Osteoblast (primary cell): ENCODE measurements around the gene CD79B. TPM values are rescaled to one million over a fixed set of nuclear protein-coding genes. Genes with fewer than 3 reads are reported as not detected.
"Not testable (repeated sequence)": the region's sequence is repeated elsewhere in the genome, so short reads cannot be mapped to it uniquely, and the experiment has no call there.

Experiments
- DNase-seq: peaks from one replicate; pipeline ENCODE4 v3.0.0; 2011; ENCODE audit warnings: low spot score, mixed read lengths; ENCODE audit not compliant: insufficient read length; ENCODE audit errors: missing footprints
- H2AFZ ChIP-seq: 2 replicates; pipeline ENCODE4 v1.6.0; 2011; ENCODE audit warnings: mild to moderate bottlenecking, low read length
- H3K27ac ChIP-seq: 2 replicates; pipeline ENCODE4 v1.5.1; 2011; ENCODE audit warnings: mild to moderate bottlenecking, low read depth, low read length, moderate library complexity
- H3K27me3 ChIP-seq: 2 replicates; pipeline ENCODE4 v1.6.0; 2012; ENCODE audit warnings: mild to moderate bottlenecking, control low read depth, inconsistent platforms, low read length, moderate library complexity; ENCODE audit not compliant: insufficient read depth
- H3K36me3 ChIP-seq: 2 replicates; pipeline ENCODE4 v1.5.1; 2011; ENCODE audit warnings: mild to moderate bottlenecking, low read length, control low read depth, moderate library complexity; ENCODE audit not compliant: insufficient read depth
- H3K4me1 ChIP-seq: 2 replicates; pipeline ENCODE4 v1.5.1; 2011; ENCODE audit warnings: mild to moderate bottlenecking, low read length, control low read depth, moderate library complexity; ENCODE audit not compliant: insufficient read depth
- H3K4me2 ChIP-seq: 2 replicates; pipeline ENCODE4 v1.6.0; 2011; ENCODE audit warnings: mild to moderate bottlenecking, low read length; ENCODE audit not compliant: insufficient read depth
- H3K4me3 ChIP-seq: fragments of 200-600 bp; sonication (generic); 3 replicates; pipeline ENCODE4 v1.5.1; 2012; ENCODE audit warnings: mild to moderate bottlenecking, low read length, inconsistent platforms; ENCODE audit not compliant: insufficient read depth
- H3K79me2 ChIP-seq: 2 replicates; pipeline ENCODE4 v1.6.0; 2012; ENCODE audit warnings: mild to moderate bottlenecking, low read length, control low read depth, inconsistent platforms; ENCODE audit not compliant: insufficient read depth
- H3K9me3 ChIP-seq: 2 replicates; pipeline ENCODE4 v1.5.1; 2011; ENCODE audit warnings: low read depth, low read length, control low read depth
- H4K20me1 ChIP-seq: 2 replicates; pipeline ENCODE4 v1.6.0; 2012; ENCODE audit warnings: mild to moderate bottlenecking, low read length, control low read depth; ENCODE audit not compliant: insufficient read depth
- CTCF ChIP-seq: IDR thresholded peaks from 2 replicates; pipeline ENCODE4 v1.5.1; 2011; ENCODE audit warnings: mild to moderate bottlenecking, low read depth, low read length, moderate library complexity; ENCODE audit errors: extremely low read depth
- total RNA-seq: library from RNA; depleted of rRNA; stranded (reverse); fragments of >200 nt; gene quantifications from 2 replicates; pipeline ENCODE4 v1.2.3, GENCODE V29; 2012

CD79B gene
- total RNA-seq, 1 donor: 0.36 TPM

- not testable (repeated sequence) for H3K4me3 ChIP-seq, DNase-seq, H4K20me1 ChIP-seq, H3K27me3 ChIP-seq, H2AFZ ChIP-seq, H3K27ac ChIP-seq, H3K36me3 ChIP-seq, H3K9me3 ChIP-seq, H3K79me2 ChIP-seq, H3K4me1 ChIP-seq, H3K4me2 ChIP-seq
- TF ChIP-seq CTCF: peak; percentile 33
Observed at GRCh38 chr17:63903787-63904201, 28.3 kb downstream of the CD79B start.

GRCh38 chr17:63901971-63902370 lies 30.2 kb downstream of the CD79B start:
- DNase-seq, H4K20me1 ChIP-seq: not testable (repeated sequence)

GRCh38 chr17:63898899-63899798 lies 33.0 kb downstream of the CD79B start:
- not testable (repeated sequence) for H3K4me2 ChIP-seq, H4K20me1 ChIP-seq, H3K27me3 ChIP-seq, H3K4me1 ChIP-seq, H3K9me3 ChIP-seq, H2AFZ ChIP-seq, H3K27ac ChIP-seq, H3K79me2 ChIP-seq, H3K4me3 ChIP-seq, H3K36me3 ChIP-seq
- DNase-seq: peak; percentile 69

More at GRCh38 chr17:63901971-63902370, 30.2 kb downstream of the CD79B start:
- not testable (repeated sequence) for H3K4me1 ChIP-seq, H3K9me3 ChIP-seq, H3K79me2 ChIP-seq, H3K4me2 ChIP-seq, H3K36me3 ChIP-seq, H3K27ac ChIP-seq, H2AFZ ChIP-seq, H3K4me3 ChIP-seq, H3K27me3 ChIP-seq

- not testable (repeated sequence) for H3K4me2 ChIP-seq, H3K9me3 ChIP-seq, H2AFZ ChIP-seq, H4K20me1 ChIP-seq, H3K27me3 ChIP-seq, H3K36me3 ChIP-seq, H3K4me3 ChIP-seq, H3K4me1 ChIP-seq, DNase-seq, H3K79me2 ChIP-seq, H3K27ac ChIP-seq
Observed at GRCh38 chr17:63896524-63897354, 35.4 kb downstream of the CD79B start, which contains the start of gene CSH1. TSS of gene CSH1 (minus strand) at chr17:63896574. CDS start at chr17:63896511, 63 bp downstream.

GRCh38 chr17:63894821-63895220 lies 37.3 kb downstream of the CD79B start:
- not testable (repeated sequence) for H3K79me2 ChIP-seq, H3K36me3 ChIP-seq, H3K4me2 ChIP-seq, H2AFZ ChIP-seq, H3K4me3 ChIP-seq, H3K9me3 ChIP-seq, H4K20me1 ChIP-seq, H3K4me1 ChIP-seq, H3K27ac ChIP-seq, H3K27me3 ChIP-seq, DNase-seq

- H3K27me3 ChIP-seq, H3K36me3 ChIP-seq, H3K4me2 ChIP-seq, H3K27ac ChIP-seq, H3K79me2 ChIP-seq, H4K20me1 ChIP-seq, H3K4me3 ChIP-seq, DNase-seq, H2AFZ ChIP-seq, H3K4me1 ChIP-seq, H3K9me3 ChIP-seq: not testable (repeated sequence)
Observed at GRCh38 chr17:63894021-63894420, 38.1 kb downstream of the CD79B start.
